GM20431 (cell line): ENCODE measurements around the gene DMD.

Source experiments
- in situ Hi-C: fragments of 300-500 bp; cut with MseI, MboI; formaldehyde crosslinking; loops from one replicate; pipeline ENCODE4 v1.15.0; 2020; ENCODE audit warnings: low sequenced_read_pairs; ENCODE audit not compliant: unreplicated experiment

Gene DMD

GRCh38 chrX:31136144-31136611, 2075.2 kb downstream of the DMD start:
- in situ Hi-C loops: no loop called here

- in situ Hi-C loops: no loop called here
Measured at GRCh38 chrX:31132821-31133241, 2078.5 kb downstream of the DMD start.

- in situ Hi-C loops: no loop called here
Measured at GRCh38 chrX:31130457-31131220, 2080.7 kb downstream of the DMD start.

GRCh38 chrX:31128855-31129254, 2082.5 kb downstream of the DMD start:
- in situ Hi-C loops: no loop called here

DNA sequence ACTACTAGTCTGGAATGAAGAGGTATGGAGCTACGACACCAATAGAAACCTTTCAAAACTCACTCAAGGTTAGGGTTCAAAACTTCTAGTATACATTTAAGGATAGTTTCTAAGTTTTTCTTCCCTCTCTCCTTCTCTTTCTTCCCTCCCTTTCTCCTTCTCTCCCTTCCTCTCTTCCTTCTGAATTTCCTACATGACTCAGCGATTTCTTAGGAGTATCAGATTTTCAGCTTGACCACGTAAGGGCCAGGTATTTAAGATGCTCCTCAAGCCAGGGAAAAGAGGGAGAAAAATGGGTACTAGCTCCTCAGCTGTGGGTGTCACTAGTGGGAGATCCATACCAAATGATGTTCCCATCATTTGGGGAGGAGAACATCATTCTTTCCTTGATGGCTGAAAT, 2083.6 kb downstream of the DMD start:
- in situ Hi-C loops: no loop called here

DNA sequence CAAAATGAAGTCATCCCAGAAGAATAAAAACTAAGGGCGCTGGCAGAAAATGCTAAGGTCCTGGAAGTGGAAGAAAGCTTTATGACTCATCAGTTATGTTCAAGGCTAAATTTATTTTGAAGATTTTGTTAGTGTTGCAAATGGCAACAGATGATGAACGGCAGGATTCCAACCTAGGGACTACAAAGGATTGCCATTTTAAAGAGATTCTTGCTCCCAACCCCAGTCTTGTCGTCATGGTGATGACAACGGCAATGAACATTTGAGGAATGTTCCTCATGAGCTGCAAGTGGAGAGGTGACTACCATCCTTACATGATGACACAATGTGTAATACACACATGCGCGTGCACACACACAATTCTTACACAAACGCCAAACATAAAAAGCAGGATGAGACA, 2085.1 kb downstream of the DMD start:
- in situ Hi-C loops: no loop called here

- in situ Hi-C loops: no loop called here
Measured at GRCh38 chrX:31124536-31124935, 2086.8 kb downstream of the DMD start.

DNA sequence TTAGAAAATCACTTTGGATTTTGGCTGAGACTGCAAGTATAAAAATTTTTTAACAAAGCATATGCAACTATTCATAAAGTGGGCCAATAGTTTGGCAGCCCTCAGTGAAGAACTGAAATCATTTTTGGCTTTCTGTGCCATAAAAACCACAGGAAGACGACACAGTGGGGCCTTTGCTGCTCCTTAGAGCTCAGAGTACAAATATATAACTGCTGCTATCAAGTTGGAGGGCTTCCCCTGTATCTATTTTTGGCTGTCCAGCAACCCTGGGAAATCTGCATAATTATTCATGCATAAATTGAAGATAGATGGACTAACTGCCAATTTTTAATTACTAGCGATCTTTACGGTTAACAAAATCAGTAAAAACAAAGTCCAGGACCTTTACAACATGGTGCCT, 2088.0 kb downstream of the DMD start:
- in situ Hi-C loops: no loop called here

DNA sequence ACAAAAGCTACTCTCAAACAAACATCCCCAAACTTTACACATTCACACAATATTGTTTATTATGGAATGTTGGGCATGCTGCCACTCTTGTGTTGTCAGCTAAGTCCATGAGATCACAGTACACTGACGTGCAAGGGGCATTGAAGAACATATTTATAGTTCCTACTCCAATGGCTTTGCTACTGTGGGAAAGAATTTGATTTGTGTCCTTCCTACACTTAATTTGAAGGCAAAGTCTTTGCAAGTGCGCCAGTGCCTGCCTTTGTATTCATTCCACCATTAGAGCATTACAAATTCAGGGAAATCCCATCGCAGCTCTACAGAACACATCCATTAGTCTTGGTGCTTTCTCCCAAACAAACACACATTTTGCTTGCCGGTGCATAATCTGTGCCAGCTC, 2094.1 kb downstream of the DMD start:
- in situ Hi-C loops: no loop called here

DNA sequence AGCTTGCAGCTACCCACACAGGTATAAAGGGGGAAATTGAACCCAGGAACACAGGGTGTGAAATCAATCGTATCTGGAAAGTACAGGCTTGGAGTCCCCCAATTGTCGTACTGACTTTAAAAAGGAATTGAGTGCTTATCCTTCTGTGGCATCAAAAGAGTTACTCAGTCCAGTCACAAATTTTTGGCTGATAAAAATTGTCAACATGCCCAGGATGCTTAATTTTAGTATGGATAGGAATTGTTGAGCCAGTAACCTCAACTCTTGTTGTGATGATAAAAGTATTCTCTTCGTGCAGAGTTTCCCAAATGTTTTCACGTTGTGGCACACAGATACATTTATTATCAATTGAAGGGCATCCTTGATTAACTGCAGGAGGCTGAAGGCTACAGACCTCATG, 2096.0 kb downstream of the DMD start:
- in situ Hi-C loops: no loop called here

DNA sequence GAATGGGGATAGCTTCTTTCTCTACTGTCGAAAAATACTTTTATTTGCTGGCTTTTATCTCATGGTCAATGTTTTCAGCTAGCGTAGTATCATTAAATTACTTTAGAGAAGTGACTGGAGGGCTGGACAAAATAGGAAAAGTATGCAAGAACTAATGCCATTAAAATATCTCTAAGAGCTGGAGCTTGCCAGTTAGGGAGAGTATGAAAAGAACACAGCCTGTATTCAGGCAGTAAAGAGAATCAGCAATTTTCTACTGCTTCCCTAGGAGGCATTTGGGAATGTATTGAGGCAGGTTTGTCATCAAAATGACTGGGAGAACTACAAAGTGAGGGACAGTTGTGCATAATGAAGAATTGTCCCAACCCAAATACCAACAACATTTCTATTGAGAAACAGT, 2096.5 kb downstream of the DMD start:
- in situ Hi-C loops: no loop called here

- in situ Hi-C loops: no loop called here
Measured at GRCh38 chrX:31112226-31112999, 2098.9 kb downstream of the DMD start.

- in situ Hi-C loops: no loop called here
Measured at GRCh38 chrX:31110657-31111056, 2100.7 kb downstream of the DMD start.

- in situ Hi-C loops: no loop called here
Measured at GRCh38 chrX:31099536-31100090, 2111.7 kb downstream of the DMD start.

- in situ Hi-C loops: no loop called here
Measured at GRCh38 chrX:31098079-31098478, 2113.3 kb downstream of the DMD start.

- in situ Hi-C loops: no loop called here
Measured at GRCh38 chrX:31093639-31093975, 2117.7 kb downstream of the DMD start.

GRCh38 chrX:31092970-31093638, 2118.2 kb downstream of the DMD start:
- in situ Hi-C loops: no loop called here

- in situ Hi-C loops: no loop called here
Measured at GRCh38 chrX:31092476-31092875, 2118.9 kb downstream of the DMD start.

GRCh38 chrX:31091819-31092218, 2119.5 kb downstream of the DMD start:
- in situ Hi-C loops: no loop called here

GRCh38 chrX:31074522-31074921, 2136.8 kb downstream of the DMD start:
- in situ Hi-C loops: no loop called here

GRCh38 chrX:31071725-31072124, 2139.6 kb downstream of the DMD start, which contains the start of gene FTHL17:
Gene FTHL17 (minus strand): TSS chrX:31072041. CDS start chrX:31071953, 88 bp downstream.
- in situ Hi-C loops: no loop called here
